Epidermal melanocyte (primary cell): ENCODE data around the gene RNGTT.
"Not testable (repeated sequence)": the region's sequence is repeated elsewhere in the genome, so short reads cannot be mapped to it uniquely, and the experiment has no call there.

ENCODE experiments used
- DNase-seq: peaks from one replicate; pipeline ENCODE4 v3.0.0; 2011; ENCODE audit warnings: low spot score; ENCODE audit not compliant: insufficient read length

RNGTT gene

GRCh38 chr6:88914895-88915598 is 48.4 kb downstream of the RNGTT start:
- no peak for DNase-seq

DNA sequence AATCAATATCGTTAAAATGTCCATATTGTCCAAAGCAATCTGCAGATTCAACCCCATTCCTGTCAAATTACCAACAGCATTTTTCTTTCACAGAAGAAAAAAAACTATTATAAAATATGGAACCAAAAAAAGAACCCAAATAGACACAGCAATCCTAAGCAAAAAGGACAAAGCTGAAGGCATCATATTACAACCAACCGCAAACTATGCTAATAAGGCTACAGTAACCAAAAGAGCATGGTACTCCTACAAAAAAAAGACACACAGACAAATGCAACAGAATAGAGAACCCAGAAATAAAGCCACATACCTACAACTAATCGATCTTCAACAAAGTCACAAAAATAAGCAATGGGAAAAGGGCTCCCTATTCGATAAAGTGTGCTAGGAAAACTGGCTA is 49.2 kb downstream of the RNGTT start:
- no peak for DNase-seq

DNA sequence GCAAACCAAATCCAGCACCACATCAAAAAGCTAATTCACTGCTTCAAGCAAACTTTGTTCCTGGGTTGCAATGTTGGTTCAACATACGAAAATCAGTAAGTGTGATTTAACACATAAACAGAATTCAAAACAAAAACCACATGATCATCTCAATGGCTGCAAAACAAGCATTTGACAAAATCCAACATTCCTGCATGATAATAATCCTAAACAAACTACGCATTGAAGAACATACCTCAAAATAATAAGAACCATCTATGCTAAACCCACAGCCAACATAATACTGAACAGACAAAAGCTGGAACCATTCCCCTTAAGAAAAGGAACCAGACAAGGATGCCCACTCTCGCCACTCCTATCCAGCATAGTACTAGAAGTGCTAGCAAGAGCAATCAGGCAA is 49.9 kb downstream of the RNGTT start:
- DNase-seq = no peak

GRCh38 chr6:88910922-88911778 is 52.3 kb downstream of the RNGTT start:
- no peak for DNase-seq

GRCh38 chr6:88908598-88909548 is 54.5 kb downstream of the RNGTT start:
- no peak for DNase-seq

GRCh38 chr6:88907148-88907547 is 56.3 kb downstream of the RNGTT start:
- DNase-seq = not testable (repeated sequence)

DNA sequence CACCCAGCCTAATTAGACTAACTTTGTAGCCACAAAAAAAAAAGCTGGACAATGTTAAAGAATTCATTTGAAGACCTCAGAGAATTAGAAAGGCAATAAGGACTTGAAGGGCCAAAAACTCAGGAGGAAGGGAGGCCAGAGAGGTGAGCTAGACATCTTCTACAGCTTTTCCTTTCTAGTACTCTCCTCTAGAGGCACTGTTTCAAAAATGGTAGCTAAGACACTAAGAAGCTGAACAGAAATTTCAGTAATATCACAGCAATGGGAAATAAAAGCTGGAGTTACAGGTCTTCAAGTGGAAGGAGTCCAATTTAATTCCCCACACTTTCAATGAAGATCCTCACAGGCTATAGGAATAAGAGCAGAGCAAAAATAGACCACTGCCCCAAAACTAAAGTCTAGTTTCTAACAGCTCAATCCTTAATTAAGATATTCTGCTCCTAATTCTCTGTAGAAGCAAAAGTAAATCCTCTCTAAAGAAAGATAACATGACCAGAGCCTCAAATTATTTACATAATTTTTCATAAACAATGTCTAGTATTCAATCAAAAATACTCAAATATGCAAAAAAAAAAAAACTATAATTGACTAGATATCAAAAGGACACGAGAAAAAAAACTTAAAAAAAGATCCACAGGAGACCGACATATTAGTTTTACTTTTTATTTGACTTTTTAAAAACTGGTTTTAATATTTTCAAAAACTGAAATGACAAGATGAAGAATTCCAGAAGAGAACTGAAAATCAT is 63.7 kb downstream of the RNGTT start:
- DNase-seq = no peak

GRCh38 chr6:88895911-88896310 is 67.5 kb downstream of the RNGTT start:
- DNase-seq = no peak

DNA sequence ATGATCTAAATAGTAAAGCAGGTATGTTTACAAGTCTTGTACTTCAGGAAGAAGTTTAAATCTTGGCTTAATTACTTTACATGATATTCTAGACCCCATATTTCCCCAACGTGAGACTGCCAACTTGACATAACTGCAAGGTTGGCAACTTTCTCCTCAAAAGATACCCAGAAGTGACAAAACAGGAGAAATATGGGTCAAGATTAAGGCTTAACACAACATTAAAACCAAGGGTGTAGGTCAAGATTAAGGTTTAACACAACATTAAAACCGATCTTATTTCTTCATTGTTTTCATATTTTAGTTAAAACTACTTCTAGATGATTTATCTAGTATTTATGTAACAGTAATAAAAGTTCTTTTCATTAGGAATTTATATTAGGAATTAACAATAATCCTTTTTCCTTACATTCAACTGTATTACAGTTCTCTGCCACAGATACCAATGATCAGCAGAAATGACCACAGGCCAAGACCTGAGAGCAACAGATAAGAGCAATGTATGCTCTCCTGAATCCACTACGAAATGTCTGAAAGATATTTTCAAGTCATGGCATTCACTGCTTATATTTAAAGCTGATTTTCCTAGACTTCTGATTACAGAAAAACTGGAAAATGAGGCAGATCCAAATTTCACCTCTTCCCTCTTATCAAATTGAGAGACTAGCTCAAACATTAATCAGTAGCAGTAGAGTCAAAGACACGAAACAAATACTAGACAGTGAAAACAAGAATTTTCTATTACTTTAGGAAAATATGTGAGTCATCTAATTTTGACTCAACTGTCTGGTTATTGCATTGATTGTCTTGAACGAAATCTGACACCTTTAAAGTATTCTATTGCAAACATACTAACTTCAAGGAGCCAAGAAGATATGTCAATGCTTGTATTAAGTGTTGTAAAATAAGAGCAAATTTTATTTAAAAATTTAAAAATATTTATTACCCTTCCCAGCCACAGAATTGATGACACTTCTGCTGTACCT is 72.3 kb downstream of the RNGTT start:
- DNase-seq = no peak

DNA sequence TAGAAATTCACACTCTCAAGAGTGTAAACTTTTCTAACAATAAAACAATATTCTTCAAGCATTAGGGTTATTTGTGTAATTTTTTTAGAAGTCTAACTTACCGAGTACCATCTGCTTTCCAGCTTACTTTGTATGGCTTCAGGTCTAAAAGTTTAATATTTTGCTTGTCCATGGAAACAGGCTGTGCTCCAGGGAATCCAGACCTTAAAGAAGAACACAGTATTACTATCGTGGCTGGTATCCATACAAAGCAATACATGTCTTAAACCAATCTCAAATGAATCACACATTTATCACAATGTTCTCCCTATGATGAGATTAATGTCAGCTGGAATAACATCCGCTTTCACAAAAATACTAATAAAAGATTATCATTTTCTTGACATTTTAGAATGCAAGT is 73.0 kb downstream of the RNGTT start:
- DNase-seq = no peak

DNA sequence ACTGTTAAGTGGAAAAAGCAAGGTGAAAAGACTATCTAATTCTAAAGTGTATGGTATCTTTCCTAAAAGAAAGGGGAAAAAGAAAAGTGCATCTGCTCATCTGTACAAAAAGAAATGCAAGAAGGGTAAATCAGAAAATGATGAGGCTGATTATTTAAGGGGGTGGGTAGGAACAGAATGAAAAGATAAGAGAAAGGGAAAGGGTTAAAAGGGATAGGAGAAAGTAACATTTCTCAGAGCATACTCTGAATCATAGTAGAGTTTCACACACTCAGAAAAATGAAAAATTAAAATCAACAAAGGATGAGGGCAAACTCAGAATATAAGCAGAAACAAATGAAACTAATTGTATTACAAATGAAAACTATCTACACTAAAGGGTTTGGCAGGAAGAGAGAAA is 79.1 kb downstream of the RNGTT start:
- no peak for DNase-seq

DNA sequence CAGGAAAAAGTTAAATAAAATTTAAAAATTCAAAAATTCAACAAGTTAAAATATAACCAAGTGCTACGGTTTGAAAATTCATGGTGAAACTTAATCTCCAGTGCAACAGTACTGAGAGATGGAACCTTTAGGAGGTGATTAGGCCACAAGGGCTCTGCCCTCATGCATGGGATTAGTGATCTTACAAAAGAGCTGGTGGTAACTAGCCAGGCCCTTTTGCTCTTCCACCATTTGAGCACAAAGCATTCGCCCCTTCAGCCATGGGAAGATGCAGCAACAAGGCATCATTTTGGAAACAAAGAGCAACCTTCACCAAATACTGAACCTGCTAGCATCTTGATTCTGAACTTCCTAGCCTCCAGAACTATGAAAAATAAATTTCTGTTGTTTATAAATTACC is 80.9 kb downstream of the RNGTT start:
- DNase-seq = no peak

GRCh38 chr6:88881451-88881850 is 82.0 kb downstream of the RNGTT start:
- DNase-seq = no peak

- DNase-seq = no peak
Observed at GRCh38 chr6:88880021-88880420, 83.4 kb downstream of the RNGTT start.

- no peak for DNase-seq
Observed at GRCh38 chr6:88877893-88878292, 85.5 kb downstream of the RNGTT start.

DNA sequence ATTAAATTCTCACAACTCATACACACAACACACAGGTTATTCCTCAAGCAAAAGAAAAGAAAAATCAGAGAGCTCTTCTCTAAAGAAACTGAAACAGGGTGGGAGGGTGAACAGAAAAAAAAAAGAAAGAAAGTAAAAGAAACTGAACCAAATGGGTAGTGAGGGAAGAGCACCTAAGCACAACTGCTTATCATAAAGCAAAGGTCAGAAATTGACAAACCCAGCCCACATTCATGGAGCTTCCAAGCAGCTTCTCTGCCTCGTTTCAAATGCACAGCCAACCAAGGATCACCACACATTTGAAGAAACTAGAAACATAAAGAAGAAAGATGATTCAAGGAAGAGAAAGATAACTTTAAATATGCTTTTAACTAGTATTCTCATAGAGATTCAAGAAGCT is 90.5 kb downstream of the RNGTT start:
- no peak for DNase-seq

DNA sequence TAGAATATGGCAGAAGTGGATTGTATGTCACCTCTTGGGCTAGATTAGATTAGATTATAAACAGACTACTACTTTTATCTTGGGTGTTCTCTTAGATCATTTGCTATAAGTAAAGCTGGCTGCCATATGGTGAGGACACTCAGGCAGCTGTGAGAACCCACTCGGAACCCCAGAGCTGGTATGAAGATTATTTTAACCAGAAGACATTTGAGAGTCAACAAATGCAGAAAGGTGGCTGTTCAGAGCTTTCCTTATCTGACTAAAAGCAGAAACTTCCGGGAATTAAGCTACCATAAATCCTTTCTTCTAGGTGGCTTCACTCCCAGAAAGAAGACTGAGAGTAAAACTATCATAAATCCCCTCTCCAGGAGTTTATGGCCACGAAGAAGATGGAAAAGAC is 91.9 kb downstream of the RNGTT start:
- DNase-seq = no peak

GRCh38 chr6:88870717-88871330 is 92.6 kb downstream of the RNGTT start:
- no peak for DNase-seq

DNA sequence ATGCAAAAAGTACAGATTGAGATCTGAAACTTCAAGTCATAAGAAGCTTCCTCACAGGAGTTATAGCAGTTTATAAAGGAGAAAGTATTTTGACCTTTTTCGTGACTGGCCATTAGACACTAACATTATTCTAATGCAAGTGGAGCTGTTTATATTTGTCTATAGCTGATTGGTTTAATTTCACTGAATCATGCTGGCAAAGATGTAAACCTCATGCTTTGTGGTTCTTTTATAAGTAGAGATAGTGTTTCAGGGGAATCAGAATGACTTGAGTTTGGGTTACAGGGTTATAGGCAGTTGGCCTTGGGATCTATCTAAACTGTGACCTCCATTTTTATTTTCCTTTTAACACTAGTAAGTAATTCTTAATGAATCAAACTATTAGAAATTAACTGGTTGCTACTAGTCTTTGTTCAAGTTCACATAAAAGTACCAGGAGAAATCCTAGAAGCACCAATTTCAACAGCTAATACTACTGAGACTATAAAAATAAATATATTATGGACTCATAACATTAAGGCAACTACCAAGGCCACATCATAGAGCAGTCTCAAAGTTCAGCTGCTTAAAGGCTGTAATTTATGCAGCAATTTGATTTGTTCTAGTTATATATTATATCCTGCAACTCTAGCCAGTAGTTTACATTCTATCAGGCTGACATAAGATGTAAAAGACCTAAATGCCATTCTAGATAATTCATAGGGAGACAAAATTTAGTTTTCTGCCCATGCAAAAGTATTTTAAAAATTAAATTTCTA is 94.0 kb downstream of the RNGTT start:
- no peak for DNase-seq
